ENCODE results near the gene LIFR.

LIFR gene

DNA sequence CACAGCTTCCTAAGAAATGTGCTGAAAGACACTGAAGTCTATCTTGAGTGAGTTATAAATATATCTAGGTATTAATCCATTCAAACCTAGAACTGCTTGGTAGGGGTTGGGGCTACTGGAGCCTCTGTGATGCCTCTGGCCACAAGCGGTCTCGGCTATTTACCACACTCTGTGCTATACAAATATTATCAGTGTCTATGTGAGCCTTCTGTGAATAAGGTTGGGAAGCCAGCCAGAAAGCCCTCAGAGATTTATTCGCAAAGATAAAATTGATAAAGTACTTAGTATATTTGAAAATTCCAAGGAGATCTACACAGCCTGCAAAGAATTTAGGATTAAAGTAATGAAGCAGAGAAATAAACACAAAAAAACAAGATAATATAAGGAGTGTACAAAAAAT lies 41.4 kb downstream of the LIFR start:
- H3K36me3 ChIP-seq (ENCODE audit: control insufficient read depth in 1 of 2, insufficient read depth in 2 of 2, low read length in 2 of 2) = peaks cover 2 to 4% of the 10 kb centered on the region in 2 donors

DNA sequence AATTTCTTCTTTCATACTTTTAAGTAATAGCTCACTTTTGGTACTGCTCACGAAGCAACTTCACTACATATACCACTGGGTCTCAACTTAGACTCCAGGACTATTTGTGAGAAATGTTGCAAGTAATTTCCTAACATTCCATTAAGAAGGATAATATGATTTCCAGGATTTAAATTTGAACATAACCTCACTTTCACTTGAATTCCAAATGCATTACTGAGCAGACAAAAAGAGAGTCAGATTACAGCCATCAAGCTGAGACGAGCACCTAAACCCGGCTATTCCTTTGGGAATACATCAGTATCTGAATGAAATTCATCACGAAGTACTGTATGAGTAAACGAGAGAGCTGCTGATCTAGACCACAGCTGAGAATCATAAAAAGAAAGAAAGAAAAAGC lies 47.3 kb downstream of the LIFR start:
- Histone ChIP-seq H3K27me3 (ENCODE audit: low read depth, low read length) (no peaks in the 10 kb centered on the region), H3K27ac (ENCODE audit: low read length) (no peak overlapping the region), H3K4me3 (ENCODE audit: low read depth in 1 of 2, low read length in 2 of 2) (no peak overlapping the region), H3K4me1 (ENCODE audit: control insufficient read depth in 1 of 2, insufficient read depth in 2 of 2, low read length in 2 of 2) (no peaks in the 10 kb centered on the region), H3K9me3 (ENCODE audit: control insufficient read depth in 1 of 2, low read length in 2 of 2) (no peaks in the 10 kb centered on the region), H3K36me3 (ENCODE audit: control insufficient read depth in 1 of 2, insufficient read depth in 2 of 2, low read length in 2 of 2) (peaks cover 2 to 4% of the 10 kb centered on the region in 2 donors)

More for the DNA sequence above, 41.4 kb downstream of the LIFR start:
- no peak overlapping the region for H3K4me3 ChIP-seq (ENCODE audit: low read depth in 1 of 2, low read length in 2 of 2)
- no peaks in the 10 kb centered on the region for H3K4me1 ChIP-seq (ENCODE audit: control insufficient read depth in 1 of 2, insufficient read depth in 2 of 2, low read length in 2 of 2)
- H3K9me3 ChIP-seq (ENCODE audit: control insufficient read depth in 1 of 2, low read length in 2 of 2) = no peaks in the 10 kb centered on the region
- H3K27ac ChIP-seq (ENCODE audit: low read length) = no peak overlapping the region
- H3K27me3 ChIP-seq (ENCODE audit: low read depth, low read length) = no peaks in the 10 kb centered on the region

GRCh38 chr5:38506302-38506701 lies 50.1 kb downstream of the LIFR start:
- no peaks in the 10 kb centered on the region for H3K9me3 ChIP-seq (ENCODE audit: control insufficient read depth in 1 of 2, low read length in 2 of 2)
- no peaks in the 10 kb centered on the region for H3K4me1 ChIP-seq (ENCODE audit: control insufficient read depth in 1 of 2, insufficient read depth in 2 of 2, low read length in 2 of 2)
- no peak overlapping the region for H3K4me3 ChIP-seq (ENCODE audit: low read depth in 1 of 2, low read length in 2 of 2)
- no peak overlapping the region for H3K27ac ChIP-seq (ENCODE audit: low read length)
- H3K36me3 ChIP-seq (ENCODE audit: control insufficient read depth in 1 of 2, insufficient read depth in 2 of 2, low read length in 2 of 2) = peaks cover 2 to 4% of the 10 kb centered on the region in 2 donors
- H3K27me3 ChIP-seq (ENCODE audit: low read depth, low read length) = no peaks in the 10 kb centered on the region

- Histone ChIP-seq H3K27ac (ENCODE audit: low read length) (no peak overlapping the region), H3K4me3 (ENCODE audit: low read depth in 1 of 2, low read length in 2 of 2) (no peak overlapping the region), H3K4me1 (ENCODE audit: control insufficient read depth in 1 of 2, insufficient read depth in 2 of 2, low read length in 2 of 2) (no peaks in the 10 kb centered on the region), H3K9me3 (ENCODE audit: control insufficient read depth in 1 of 2, low read length in 2 of 2) (no peaks in the 10 kb centered on the region), H3K27me3 (ENCODE audit: low read depth, low read length) (no peaks in the 10 kb centered on the region), H3K36me3 (ENCODE audit: control insufficient read depth in 1 of 2, insufficient read depth in 2 of 2, low read length in 2 of 2) (peaks cover 5 to 6% of the 10 kb centered on the region in 2 donors)
Measured at GRCh38 chr5:38500573-38501260, 55.7 kb downstream of the LIFR start.

GRCh38 chr5:38497946-38498345 lies 58.5 kb downstream of the LIFR start:
- Histone ChIP-seq H3K27me3 (ENCODE audit: low read depth, low read length) (no peaks in the 10 kb centered on the region), H3K4me1 (ENCODE audit: control insufficient read depth in 1 of 2, insufficient read depth in 2 of 2, low read length in 2 of 2) (peaks cover 0 to 5% of the 10 kb centered on the region in 2 donors), H3K27ac (ENCODE audit: low read length) (no peak overlapping the region), H3K9me3 (ENCODE audit: control insufficient read depth in 1 of 2, low read length in 2 of 2) (no peaks in the 10 kb centered on the region), H3K4me3 (ENCODE audit: low read depth in 1 of 2, low read length in 2 of 2) (no peak overlapping the region), H3K36me3 (ENCODE audit: control insufficient read depth in 1 of 2, insufficient read depth in 2 of 2, low read length in 2 of 2) (peaks cover 5 to 6% of the 10 kb centered on the region in 2 donors)

DNA sequence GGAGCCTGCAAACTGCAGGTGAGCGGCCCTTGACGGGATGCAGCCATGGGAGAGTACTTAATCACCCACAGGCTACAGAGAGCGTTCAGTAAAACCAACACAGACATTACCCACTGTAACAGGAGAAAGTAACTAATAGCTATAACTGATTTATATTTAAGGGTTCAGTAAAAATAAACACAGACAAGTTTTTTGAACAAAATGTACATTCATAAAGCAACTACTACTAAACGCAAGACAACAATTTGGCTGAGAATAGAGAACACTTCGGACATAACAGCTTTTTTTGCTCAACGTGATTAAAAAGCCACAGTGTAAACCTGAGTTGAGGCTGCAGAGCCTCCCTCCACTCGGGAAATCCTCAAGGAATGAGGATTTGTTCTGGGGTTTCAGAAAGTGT lies 61.7 kb downstream of the LIFR start:
- no peaks in the 10 kb centered on the region for H3K9me3 ChIP-seq (ENCODE audit: control insufficient read depth in 1 of 2, low read length in 2 of 2)

DNA sequence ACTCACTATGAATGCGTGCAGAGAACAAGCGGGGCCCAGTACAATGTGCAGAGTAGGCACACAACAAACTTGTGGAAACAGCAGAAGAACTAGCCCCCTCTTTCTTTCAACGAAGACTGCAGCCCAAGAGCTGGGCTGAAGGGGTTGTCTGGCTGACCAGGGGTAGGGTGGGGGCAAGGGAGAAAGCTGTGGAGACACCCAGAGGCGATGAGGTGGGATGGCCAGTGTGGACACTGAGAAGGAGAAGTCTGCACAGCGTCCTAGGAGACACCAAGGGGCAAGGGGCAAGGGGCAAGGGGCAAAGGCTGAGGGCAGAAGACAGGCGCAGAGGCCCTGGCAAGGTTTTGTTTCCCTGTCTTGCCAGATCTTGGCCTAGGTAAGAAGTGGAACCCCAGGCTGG lies 62.3 kb downstream of the LIFR start:
- H3K36me3 ChIP-seq (ENCODE audit: control insufficient read depth in 1 of 2, insufficient read depth in 2 of 2, low read length in 2 of 2) = peaks cover 9 to 13% of the 10 kb centered on the region in 2 donors
- no peaks in the 10 kb centered on the region for H3K9me3 ChIP-seq (ENCODE audit: control insufficient read depth in 1 of 2, low read length in 2 of 2)
- H3K4me1 ChIP-seq (ENCODE audit: control insufficient read depth in 1 of 2, insufficient read depth in 2 of 2, low read length in 2 of 2) = peaks cover 0 to 5% of the 10 kb centered on the region in 2 donors
- no peaks in the 10 kb centered on the region for H3K27me3 ChIP-seq (ENCODE audit: low read depth, low read length)
- H3K4me3 ChIP-seq (ENCODE audit: low read depth in 1 of 2, low read length in 2 of 2) = no peak overlapping the region
- no peak overlapping the region for H3K27ac ChIP-seq (ENCODE audit: low read length)

More for the DNA sequence above, 61.7 kb downstream of the LIFR start:
- Histone ChIP-seq H3K27ac (ENCODE audit: low read length) (no peak overlapping the region), H3K36me3 (ENCODE audit: control insufficient read depth in 1 of 2, insufficient read depth in 2 of 2, low read length in 2 of 2) (peaks cover 9 to 13% of the 10 kb centered on the region in 2 donors), H3K4me1 (ENCODE audit: control insufficient read depth in 1 of 2, insufficient read depth in 2 of 2, low read length in 2 of 2) (peaks cover 0 to 5% of the 10 kb centered on the region in 2 donors), H3K4me3 (ENCODE audit: low read depth in 1 of 2, low read length in 2 of 2) (no peak overlapping the region), H3K27me3 (ENCODE audit: low read depth, low read length) (no peaks in the 10 kb centered on the region)

DNA sequence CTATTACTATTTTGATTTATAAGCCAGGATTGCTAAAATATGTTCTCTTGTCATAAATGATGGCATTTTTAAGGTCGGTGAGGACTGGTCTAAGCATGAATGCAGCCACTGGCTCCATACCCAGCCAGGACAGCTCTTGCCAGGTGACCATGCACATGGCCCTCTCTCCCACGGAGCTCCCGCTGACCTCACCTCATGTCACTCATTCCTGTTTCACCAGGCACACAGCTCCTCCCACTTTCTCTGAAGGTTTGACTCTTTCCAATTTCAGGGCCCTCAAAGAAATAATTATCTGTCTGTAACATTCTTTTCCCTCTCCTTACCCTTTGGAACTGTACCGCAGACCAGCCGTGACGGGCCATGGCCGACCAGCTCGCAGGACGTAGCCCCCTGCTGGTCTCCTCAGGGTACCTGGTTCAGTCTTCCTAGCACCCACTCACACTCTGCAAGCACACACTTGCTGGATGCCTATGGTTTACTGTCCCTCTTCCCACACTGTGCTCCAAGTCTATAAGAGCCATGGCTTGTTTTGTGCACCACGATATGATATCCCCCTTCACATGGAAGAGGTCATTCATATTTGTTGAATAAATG lies 72.5 kb downstream of the LIFR start:
- Histone ChIP-seq H3K4me1 (ENCODE audit: control insufficient read depth in 1 of 2, insufficient read depth in 2 of 2, low read length in 2 of 2) (no peaks in the 10 kb centered on the region), H3K27me3 (ENCODE audit: low read depth, low read length) (no peaks in the 10 kb centered on the region), H3K4me3 (ENCODE audit: low read depth in 1 of 2, low read length in 2 of 2) (no peak overlapping the region), H3K27ac (ENCODE audit: low read length) (no peak overlapping the region), H3K9me3 (ENCODE audit: control insufficient read depth in 1 of 2, low read length in 2 of 2) (no peaks in the 10 kb centered on the region), H3K36me3 (ENCODE audit: control insufficient read depth in 1 of 2, insufficient read depth in 2 of 2, low read length in 2 of 2) (peaks cover 14 to 22% of the 10 kb centered on the region in 2 donors)

- no peak overlapping the region for H3K27ac ChIP-seq (ENCODE audit: low read length)
- H3K27me3 ChIP-seq (ENCODE audit: low read depth, low read length) = no peaks in the 10 kb centered on the region
- H3K4me1 ChIP-seq (ENCODE audit: control insufficient read depth in 1 of 2, insufficient read depth in 2 of 2, low read length in 2 of 2) = no peaks in the 10 kb centered on the region
- no peak overlapping the region for H3K4me3 ChIP-seq (ENCODE audit: low read depth in 1 of 2, low read length in 2 of 2)
- H3K36me3 ChIP-seq (ENCODE audit: control insufficient read depth in 1 of 2, insufficient read depth in 2 of 2, low read length in 2 of 2) = peaks cover 7 to 10% of the 10 kb centered on the region in 2 donors
- H3K9me3 ChIP-seq (ENCODE audit: control insufficient read depth in 1 of 2, low read length in 2 of 2) = no peaks in the 10 kb centered on the region
Measured at GRCh38 chr5:38479315-38479904, 77.0 kb downstream of the LIFR start.

DNA sequence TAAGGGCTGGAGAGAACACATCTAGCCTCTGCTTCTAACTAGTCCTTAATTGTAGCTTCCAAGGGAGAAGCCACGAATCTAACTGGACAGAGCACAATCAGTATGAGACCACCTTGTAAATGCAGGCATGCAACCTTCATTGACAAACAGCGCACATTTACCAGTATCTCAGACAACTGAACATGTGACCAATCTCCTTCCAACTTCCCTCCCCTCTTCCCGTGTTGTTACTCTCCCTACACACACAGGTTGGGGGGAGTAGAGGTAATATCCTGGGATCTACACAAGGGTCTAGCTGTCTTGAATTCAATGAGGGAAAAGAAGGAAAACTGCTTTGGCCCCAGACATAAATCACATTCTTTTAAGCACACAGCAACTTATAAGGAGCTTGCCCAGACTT lies 77.6 kb downstream of the LIFR start:
- Histone ChIP-seq H3K4me1 (ENCODE audit: control insufficient read depth in 1 of 2, insufficient read depth in 2 of 2, low read length in 2 of 2) (no peaks in the 10 kb centered on the region), H3K27me3 (ENCODE audit: low read depth, low read length) (no peaks in the 10 kb centered on the region), H3K27ac (ENCODE audit: low read length) (no peak overlapping the region), H3K4me3 (ENCODE audit: low read depth in 1 of 2, low read length in 2 of 2) (no peak overlapping the region), H3K9me3 (ENCODE audit: control insufficient read depth in 1 of 2, low read length in 2 of 2) (no peaks in the 10 kb centered on the region), H3K36me3 (ENCODE audit: control insufficient read depth in 1 of 2, insufficient read depth in 2 of 2, low read length in 2 of 2) (peaks cover 7 to 8% of the 10 kb centered on the region in 2 donors)

- H3K27me3 ChIP-seq (ENCODE audit: low read depth, low read length) = no peaks in the 10 kb centered on the region
- peaks cover 7 to 8% of the 10 kb centered on the region in 2 donors for H3K36me3 ChIP-seq (ENCODE audit: control insufficient read depth in 1 of 2, insufficient read depth in 2 of 2, low read length in 2 of 2)
Measured at GRCh38 chr5:38478166-38478565, 78.3 kb downstream of the LIFR start.

More at GRCh38 chr5:38478166-38478565, 78.3 kb downstream of the LIFR start:
- Histone ChIP-seq H3K27ac (ENCODE audit: low read length) (no peak overlapping the region), H3K9me3 (ENCODE audit: control insufficient read depth in 1 of 2, low read length in 2 of 2) (no peaks in the 10 kb centered on the region), H3K4me1 (ENCODE audit: control insufficient read depth in 1 of 2, insufficient read depth in 2 of 2, low read length in 2 of 2) (no peaks in the 10 kb centered on the region), H3K4me3 (ENCODE audit: low read depth in 1 of 2, low read length in 2 of 2) (no peak overlapping the region)
